LoVo (cell line): Measurements from ENCODE around the gene GRK4.
A peak's percentile ranks its signal among the peaks of the same experiment; 100 is the strongest.

Experiments
- DNase-seq: peaks from one replicate; pipeline ENCODE4 v3.0.0-alpha.2; 2016; ENCODE audit warnings: low spot score

The GRK4 gene

DNA sequence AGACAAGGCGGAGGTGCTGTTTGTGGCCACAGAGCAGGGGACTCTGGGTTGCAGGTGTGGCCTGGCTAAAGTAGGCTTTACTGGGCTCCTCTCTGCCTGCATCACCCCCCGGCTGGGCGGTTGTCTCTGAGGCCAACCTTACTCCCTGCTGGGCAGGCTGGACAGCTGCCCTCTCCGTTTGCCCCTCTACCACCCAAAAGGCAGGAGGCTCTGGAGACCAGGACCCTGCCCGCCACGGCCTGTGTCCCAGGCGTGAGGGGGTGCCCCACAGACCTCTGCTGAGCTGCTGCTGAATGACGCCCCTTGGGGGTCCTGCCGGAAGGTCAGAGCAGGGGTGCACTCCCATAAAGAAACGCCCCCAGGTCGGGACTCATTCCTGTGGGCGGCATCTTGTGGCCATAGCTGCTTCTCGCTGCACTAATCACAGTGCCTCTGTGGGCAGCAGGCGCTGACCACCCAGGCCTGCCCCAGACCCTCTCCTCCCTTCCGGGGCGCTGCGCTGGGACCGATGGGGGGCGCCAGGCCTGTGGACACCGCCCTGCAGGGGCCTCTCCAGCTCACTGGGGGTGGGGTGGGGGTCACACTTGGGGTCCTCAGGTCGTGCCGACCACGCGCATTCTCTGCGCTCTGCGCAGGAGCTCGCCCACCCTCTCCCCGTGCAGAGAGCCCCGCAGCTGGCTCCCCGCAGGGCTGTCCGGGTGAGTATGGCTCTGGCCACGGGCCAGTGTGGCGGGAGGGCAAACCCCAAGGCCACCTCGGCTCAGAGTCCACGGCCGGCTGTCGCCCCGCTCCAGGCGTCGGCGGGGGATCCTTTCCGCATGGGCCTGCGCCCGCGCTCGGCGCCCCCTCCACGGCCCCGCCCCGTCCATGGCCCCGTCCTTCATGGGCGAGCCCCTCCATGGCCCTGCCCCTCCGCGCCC is 110.0 kb downstream of the GRK4 start:
- no peak for DNase-seq

DNA sequence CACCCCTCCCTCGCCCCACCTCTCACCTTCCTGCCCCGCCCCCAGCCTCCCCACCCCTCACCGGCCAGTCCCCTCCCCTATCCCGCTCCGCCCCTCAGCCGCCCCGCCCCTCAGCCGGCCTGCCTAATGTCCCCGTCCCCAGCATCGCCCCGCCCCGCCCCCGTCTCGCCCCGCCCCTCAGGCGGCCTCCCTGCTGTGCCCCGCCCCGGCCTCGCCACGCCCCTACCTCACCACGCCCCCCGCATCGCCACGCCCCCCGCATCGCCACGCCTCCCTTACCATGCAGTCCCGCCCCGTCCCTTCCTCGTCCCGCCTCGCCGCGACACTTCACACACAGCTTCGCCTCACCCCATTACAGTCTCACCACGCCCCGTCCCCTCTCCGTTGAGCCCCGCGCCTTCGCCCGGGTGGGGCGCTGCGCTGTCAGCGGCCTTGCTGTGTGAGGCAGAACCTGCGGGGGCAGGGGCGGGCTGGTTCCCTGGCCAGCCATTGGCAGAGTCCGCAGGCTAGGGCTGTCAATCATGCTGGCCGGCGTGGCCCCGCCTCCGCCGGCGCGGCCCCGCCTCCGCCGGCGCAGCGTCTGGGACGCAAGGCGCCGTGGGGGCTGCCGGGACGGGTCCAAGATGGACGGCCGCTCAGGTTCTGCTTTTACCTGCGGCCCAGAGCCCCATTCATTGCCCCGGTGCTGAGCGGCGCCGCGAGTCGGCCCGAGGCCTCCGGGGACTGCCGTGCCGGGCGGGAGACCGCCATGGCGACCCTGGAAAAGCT is 110.9 kb downstream of the GRK4 start, which contains the start of the genes HTT and HTT-AS:
Gene HTT (plus strand): TSS at position 604 of the 768 bp plus-strand sequence. CDS start 145 bp downstream, at position 749.
Gene HTT-AS (minus strand): TSS at position 461 of the 768 bp plus-strand sequence.
- DNase-seq, result peak; percentile 92

DNA sequence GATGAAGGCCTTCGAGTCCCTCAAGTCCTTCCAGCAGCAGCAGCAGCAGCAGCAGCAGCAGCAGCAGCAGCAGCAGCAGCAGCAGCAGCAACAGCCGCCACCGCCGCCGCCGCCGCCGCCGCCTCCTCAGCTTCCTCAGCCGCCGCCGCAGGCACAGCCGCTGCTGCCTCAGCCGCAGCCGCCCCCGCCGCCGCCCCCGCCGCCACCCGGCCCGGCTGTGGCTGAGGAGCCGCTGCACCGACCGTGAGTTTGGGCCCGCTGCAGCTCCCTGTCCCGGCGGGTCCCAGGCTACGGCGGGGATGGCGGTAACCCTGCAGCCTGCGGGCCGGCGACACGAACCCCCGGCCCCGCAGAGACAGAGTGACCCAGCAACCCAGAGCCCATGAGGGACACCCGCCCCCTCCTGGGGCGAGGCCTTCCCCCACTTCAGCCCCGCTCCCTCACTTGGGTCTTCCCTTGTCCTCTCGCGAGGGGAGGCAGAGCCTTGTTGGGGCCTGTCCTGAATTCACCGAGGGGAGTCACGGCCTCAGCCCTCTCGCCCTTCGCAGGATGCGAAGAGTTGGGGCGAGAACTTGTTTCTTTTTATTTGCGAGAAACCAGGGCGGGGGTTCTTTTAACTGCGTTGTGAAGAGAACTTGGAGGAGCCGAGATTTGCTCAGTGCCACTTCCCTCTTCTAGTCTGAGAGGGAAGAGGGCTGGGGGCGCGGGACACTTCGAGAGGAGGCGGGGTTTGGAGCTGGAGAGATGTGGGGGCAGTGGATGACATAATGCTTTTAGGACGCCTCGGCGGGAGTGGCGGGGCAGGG is 111.7 kb downstream of the GRK4 start:
- peak; percentile 52 for DNase-seq

DNA sequence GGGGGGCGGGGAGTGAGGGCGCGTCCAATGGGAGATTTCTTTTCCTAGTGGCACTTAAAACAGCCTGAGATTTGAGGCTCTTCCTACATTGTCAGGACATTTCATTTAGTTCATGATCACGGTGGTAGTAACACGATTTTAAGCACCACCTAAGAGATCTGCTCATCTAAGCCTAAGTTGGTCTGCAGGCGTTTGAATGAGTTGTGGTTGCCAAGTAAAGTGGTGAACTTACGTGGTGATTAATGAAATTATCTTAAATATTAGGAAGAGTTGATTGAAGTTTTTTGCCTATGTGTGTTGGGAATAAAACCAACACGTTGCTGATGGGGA is 112.2 kb downstream of the GRK4 start:
- no peak for DNase-seq

DNA sequence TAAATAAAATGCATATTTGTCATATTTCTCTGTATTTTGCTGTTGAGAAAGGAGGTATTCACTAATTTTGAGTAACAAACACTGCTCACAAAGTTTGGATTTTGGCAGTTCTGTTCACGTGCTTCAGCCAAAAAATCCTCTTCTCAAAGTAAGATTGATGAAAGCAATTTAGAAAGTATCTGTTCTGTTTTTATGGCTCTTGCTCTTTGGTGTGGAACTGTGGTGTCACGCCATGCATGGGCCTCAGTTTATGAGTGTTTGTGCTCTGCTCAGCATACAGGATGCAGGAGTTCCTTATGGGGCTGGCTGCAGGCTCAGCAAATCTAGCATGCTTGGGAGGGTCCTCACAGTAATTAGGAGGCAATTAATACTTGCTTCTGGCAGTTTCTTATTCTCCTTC is 114.4 kb downstream of the GRK4 start:
- no peak for DNase-seq

DNA sequence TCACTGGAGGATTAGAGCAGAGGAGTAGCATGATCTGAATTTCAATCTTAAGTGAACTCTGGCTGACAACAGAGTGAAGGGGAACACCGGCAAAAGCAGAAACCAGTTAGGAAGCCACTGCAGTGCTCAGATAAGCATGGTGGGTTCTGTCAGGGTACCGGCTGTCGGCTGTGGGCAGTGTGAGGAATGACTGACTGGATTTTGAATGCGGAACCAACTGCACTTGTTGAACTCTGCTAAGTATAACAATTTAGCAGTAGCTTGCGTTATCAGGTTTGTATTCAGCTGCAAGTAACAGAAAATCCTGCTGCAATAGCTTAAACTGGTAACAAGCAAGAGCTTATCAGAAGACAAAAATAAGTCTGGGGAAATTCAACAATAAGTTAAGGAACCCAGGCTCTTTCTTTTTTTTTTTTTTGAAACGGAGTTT is 116.3 kb downstream of the GRK4 start:
- no peak for DNase-seq

DNA sequence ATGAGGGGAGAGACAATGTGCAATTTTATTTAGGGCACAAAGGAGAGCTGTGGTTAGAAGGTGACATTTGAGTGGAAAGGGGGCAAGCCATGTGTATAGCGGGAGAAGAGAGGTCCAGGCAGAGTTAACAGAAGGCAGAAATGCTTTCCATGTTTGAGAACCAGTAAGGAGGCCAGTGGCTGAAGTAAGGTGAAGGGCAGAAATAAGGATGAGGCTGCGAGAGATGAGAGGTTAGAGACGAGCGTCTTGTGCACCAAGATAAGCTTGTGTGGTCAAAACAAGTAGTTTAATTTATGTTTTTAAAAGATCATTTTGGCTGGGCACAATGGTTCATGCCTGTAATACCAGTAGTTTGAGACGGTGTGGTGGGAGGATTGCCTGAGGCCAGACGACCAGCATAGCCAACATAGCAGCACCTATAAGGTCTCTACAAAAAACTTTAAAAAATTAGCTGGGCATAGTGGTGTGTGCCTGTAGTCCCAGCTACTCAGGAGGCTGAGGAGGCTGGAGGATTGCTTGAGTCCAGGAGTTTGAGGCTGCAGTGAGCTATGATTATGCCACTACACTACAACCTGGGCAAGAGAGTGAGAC is 119.6 kb downstream of the GRK4 start:
- no peak for DNase-seq

DNA sequence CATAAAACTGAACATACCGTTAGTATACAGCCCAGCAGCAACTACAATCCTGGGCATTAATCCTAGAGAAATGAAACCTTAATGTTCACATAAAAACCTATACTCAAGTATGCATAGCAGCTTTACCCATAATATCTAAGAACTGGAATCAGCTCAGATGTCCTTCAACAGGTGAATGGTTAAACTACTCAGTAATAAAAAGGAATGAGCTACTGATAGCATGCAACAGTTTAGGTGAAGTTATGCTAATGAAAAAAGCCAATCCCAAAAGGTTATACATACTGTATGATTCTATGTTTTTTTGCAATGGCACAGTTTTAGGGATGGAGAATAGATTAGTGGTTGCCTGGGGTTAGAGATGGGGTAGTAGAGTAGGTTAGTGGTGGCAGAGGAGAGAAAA is 120.4 kb downstream of the GRK4 start:
- no peak for DNase-seq

DNA sequence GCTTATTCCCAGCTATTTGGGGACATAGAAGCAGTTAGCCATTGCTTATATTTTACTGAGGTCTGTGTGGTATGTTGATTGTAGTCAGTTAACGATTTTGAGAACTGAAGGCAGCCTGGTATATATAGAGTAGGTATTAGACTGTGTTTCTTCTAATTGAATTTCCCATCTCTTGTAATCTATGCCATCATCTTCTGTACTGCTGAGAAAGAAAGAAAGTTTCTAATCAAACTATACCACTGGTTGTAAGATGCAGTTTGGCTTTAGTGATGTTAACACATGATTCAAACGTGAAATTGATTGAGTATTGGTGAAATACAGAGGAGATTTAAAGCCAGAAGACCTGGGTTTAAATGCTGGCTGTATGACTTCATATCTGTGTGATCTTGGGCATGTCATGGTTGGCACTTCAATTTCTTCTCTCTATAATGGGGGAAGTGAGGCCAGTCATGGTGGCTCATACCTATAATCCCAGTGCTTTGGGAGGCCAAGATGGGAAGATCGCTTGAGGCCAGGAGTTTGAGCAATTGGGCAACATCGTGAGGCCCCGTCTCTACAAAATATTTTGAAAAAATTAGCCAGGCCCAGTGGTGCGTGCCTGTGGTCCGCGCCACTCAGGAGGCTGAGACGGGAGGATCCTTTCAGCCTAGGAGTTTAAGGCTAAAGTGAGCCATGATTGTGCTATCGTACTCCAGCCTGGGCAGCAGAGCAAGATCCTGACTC is 122.7 kb downstream of the GRK4 start:
- DNase-seq, result no peak

DNA sequence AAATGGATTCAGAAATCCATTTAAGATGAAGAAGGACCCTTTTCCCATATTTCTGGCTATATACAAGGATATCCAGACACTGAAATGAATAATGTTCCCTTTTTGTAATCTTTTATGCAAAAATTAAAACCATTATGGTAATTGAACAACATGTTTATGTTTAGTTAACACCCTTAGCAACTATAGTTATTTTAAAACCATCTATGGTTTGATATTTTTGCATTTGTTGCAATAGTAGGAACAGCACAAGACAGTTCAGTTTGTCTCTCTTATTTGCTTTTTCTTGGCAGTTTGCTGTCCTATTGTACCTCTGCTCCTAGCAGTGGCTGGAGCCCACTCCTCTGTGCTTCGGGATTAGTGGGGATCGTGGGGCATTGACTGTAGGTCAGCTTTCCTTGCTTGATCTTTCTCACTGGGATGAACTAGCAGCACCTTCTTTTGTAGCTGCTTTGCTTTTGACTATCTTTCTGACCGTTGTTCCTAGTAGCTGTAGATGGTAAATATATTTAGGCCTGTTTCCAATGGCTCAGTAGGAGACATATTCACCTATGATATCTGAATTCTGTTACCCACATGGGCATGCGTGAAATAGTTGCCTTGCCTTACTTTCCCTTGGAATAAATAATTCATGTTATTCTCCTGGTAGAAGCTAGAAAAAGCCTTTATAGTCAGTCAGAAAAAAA is 123.9 kb downstream of the GRK4 start:
- no peak for DNase-seq
